ENCODE measurements around the gene GRIN1. TPM values are rescaled to one million over a fixed set of nuclear protein-coding genes. Genes with fewer than 3 reads are reported as not detected.

GRIN1 gene
- total RNA-seq, 4 donors from 2014 or later = not detected

- TF ChIP-seq CTCF (IDR thresholded peaks at IDR 0.05; ENCODE audit: low read depth) = no peak
These were observed 7.6 kb downstream of the GRIN1 start for GRCh38 chr9:137146527-137146918.

- TF ChIP-seq CTCF (IDR thresholded peaks at IDR 0.05; ENCODE audit: low read depth) = no peak
These were observed 8.3 kb downstream of the GRIN1 start for GRCh38 chr9:137147091-137147792.

GRCh38 chr9:137147793-137148160, 8.8 kb downstream of the GRIN1 start:
- no peak for TF ChIP-seq CTCF (IDR thresholded peaks at IDR 0.05; ENCODE audit: low read depth)

GRCh38 chr9:137148242-137148641, 9.3 kb downstream of the GRIN1 start:
- no peak for TF ChIP-seq CTCF (IDR thresholded peaks at IDR 0.05; ENCODE audit: low read depth)

- no peak for TF ChIP-seq CTCF (IDR thresholded peaks at IDR 0.05; ENCODE audit: low read depth)
These were observed 9.7 kb downstream of the GRIN1 start for GRCh38 chr9:137148661-137149060.

GRCh38 chr9:137149363-137149762, 10.4 kb downstream of the GRIN1 start:
- TF ChIP-seq CTCF (IDR thresholded peaks at IDR 0.05; ENCODE audit: low read depth) = no peak

GRCh38 chr9:137149942-137150616, 11.1 kb downstream of the GRIN1 start:
- TF ChIP-seq CTCF (IDR thresholded peaks at IDR 0.05; ENCODE audit: low read depth) = no peak

Measured in subcutaneous adipose tissue (tissue), 4 donors.